Gastroesophageal sphincter (tissue), 4 donors: ENCODE results near the gene DLGAP3. TPM values are rescaled to one million over a fixed set of nuclear protein-coding genes. Genes with fewer than 3 reads are reported as not detected.

Source experiments
- ATAC-seq: fragments of 150-250 bp; one replicate; pipeline ENCODE4 v1.9.1; 2016; ENCODE audit warnings: mild to moderate bottlenecking, moderate library complexity
- H3K27ac ChIP-seq, 4 donors: fragments of 200-600 bp; sonication (generic) in 3 of 4; 1 replicate in 3 of 4; 2 replicates in 1 of 4; pipeline ENCODE4 v1.5.1; 2016 to 2019
- H3K27me3 ChIP-seq: fragments of 200-600 bp; sonication (generic); one replicate; pipeline ENCODE4 v1.5.1; 2019
- H3K36me3 ChIP-seq, 2 donors: fragments of 200-600 bp; sonication (generic); one replicate each; pipeline ENCODE4 v1.5.1; 2019; ENCODE audit warnings: control low read depth in 1 of 2
- H3K4me1 ChIP-seq, 3 donors: fragments of 200-600 bp; sonication (generic); 1 replicate in 2 of 3; 2 replicates in 1 of 3; pipeline ENCODE4 v1.5.1; 2016 to 2019; ENCODE audit warnings: control low read depth in 2 of 3
- H3K4me3 ChIP-seq, 2 donors: fragments of 200-600 bp; sonication (generic); one replicate each; pipeline ENCODE4 v1.5.1; 2019; ENCODE audit warnings: mild to moderate bottlenecking in 1 of 2, moderate library complexity in 1 of 2
- H3K9me3 ChIP-seq, 3 donors: fragments of 200-600 bp; sonication (generic); one replicate each; pipeline ENCODE4 v1.5.1; 2017 to 2019; ENCODE audit warnings: control low read depth in 2 of 3
- EP300 ChIP-seq: sonication (generic); formaldehyde crosslinking; IDR thresholded peaks from one replicate; pipeline ENCODE4 v1.6.1; 2017; ENCODE audit warnings: antibody characterized with exemption, mild to moderate bottlenecking
- POLR2A ChIP-seq, 2 donors: fragments of 450-650 bp; IDR thresholded peaks; one replicate each; pipeline ENCODE4 v1.6.1; 2017; ENCODE audit warnings: antibody characterized with exemption in 2 of 2, mild to moderate bottlenecking in 2 of 2, moderate library complexity in 1 of 2
- POLR2AphosphoS5 ChIP-seq: sonication (generic); formaldehyde crosslinking; IDR thresholded peaks from one replicate; pipeline ENCODE4 v1.6.1; 2017; ENCODE audit warnings: antibody characterized with exemption
- WGBS, 2 donors: methylation state at CpG; one replicate each; pipeline ENCODE4 v1.1.5; 2018; ENCODE audit warnings: low coverage in 1 of 2; 5-methylcytosine and 5-hydroxymethylcytosine counted together
- total RNA-seq, 4 donors: library from RNA; depleted of rRNA; stranded (reverse); fragments of >200 nt; gene quantifications; one replicate each; pipeline ENCODE4 v1.1.0, GENCODE V29; 2016
- TF ChIP-seq, protein P1 (sequence below), 4 experiments: fragments of 200-600 bp in 2 of 4; fragments of 450-650 bp in 2 of 4; sonication (generic) in 1 of 4; IDR thresholded peaks; one replicate each; pipeline ENCODE4 v1.5.1; 2017 to 2019; ENCODE audit warnings: antibody characterized with exemption in 4 of 4, mild to moderate bottlenecking in 2 of 4, moderate library complexity in 2 of 4

DLGAP3 gene
- total RNA-seq, 4 donors from 2014 or later = 0.12 to 0.13 TPM; not detected in 2

DNA sequence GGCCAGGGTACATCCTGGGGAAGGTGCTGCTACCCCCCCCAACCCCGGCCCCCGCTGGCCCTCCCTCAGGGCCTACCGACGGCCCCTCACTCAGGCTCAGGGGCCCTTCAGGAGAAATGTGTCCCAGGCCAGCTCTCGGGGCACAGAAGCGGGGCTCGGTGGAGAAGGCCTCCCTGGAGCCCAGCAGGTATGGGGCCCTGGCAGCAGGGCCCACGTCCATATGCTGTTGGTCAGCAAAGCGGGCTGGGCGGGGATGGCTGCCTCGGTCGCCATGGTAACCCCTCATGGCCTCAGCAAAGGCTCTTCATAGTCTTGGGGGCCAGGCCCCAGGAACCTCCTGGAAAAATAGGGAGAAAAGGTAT, 24.4 kb downstream of the DLGAP3 start:
- peaks cover 30% of the 10 kb centered on the region for H3K27me3 ChIP-seq
- 60% methylated on average over 5 of the region's 12 CpGs; no CpG with 5 or more reads in 1 of the 2 donors for WGBS, 2 donors
- no peak for ATAC-seq
- TF ChIP-seq POLR2A (IDR thresholded peaks at IDR 0.05) = no peak
- no peak for TF ChIP-seq EP300
- no peak overlapping the region for H3K27ac ChIP-seq
- H3K9me3 ChIP-seq = no peaks in the 10 kb centered on the region
- no peaks in the 10 kb centered on the region for H3K36me3 ChIP-seq
- no peaks in the 10 kb centered on the region for H3K4me1 ChIP-seq
- no peak overlapping the region for H3K4me3 ChIP-seq

DNA sequence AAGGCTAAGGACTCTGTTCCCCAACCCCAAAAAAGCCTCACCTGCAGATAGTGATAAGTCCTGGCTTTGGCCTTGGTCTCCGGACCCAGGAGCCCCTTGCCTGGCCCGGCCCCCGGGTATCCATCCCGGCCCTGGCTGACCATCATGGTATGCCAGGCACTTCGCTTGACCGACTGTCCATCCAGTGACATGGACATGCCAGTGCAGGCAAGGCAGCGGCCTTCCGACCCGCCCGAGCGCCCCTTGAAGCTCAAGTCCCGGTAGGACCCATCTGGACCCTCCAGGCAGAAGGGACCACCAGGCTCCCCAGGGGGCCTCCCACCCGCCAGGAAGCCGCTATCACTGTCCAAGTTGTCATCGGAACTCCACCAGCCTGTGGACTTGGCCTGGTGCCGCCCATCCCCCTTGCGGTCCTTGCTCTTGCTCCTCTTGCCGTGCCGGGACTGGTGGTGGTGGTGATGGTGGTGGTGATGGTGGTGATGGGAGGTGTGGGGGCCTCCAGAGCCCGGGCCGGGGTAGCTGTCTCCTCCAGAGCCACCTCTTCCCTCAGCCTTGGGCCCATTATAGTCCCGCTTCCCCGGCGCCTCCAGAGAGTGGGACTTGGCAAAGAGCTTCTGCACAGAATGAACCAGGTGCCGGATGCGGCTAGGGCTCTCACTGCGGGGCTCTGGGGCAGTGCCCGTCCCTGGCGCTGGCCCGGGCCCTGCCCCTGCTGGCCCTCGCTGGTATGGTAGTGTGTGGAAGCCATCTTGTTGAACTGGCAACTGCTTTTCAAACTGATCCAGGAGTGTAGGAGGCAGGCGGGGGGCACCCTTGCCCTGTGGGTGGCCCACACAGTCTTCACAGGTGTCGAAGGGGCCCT, 25.0 kb downstream of the DLGAP3 start:
- Histone ChIP-seq H3K36me3 (no peaks in the 10 kb centered on the region), H3K4me1 (no peaks in the 10 kb centered on the region), H3K4me3 (no peak overlapping the region), H3K9me3 (no peaks in the 10 kb centered on the region), H3K27ac (no peak overlapping the region), H3K27me3 (peaks cover 29% of the 10 kb centered on the region)
- WGBS, 2 donors = 83 to 93% methylated on average over 2 to 6 of the region's 33 CpGs
- TF ChIP-seq POLR2AphosphoS5 = no peak
- TF ChIP-seq EP300 = no peak
- no peak for TF ChIP-seq POLR2A (IDR thresholded peaks at IDR 0.05)
- TF ChIP-seq, protein P1, sequence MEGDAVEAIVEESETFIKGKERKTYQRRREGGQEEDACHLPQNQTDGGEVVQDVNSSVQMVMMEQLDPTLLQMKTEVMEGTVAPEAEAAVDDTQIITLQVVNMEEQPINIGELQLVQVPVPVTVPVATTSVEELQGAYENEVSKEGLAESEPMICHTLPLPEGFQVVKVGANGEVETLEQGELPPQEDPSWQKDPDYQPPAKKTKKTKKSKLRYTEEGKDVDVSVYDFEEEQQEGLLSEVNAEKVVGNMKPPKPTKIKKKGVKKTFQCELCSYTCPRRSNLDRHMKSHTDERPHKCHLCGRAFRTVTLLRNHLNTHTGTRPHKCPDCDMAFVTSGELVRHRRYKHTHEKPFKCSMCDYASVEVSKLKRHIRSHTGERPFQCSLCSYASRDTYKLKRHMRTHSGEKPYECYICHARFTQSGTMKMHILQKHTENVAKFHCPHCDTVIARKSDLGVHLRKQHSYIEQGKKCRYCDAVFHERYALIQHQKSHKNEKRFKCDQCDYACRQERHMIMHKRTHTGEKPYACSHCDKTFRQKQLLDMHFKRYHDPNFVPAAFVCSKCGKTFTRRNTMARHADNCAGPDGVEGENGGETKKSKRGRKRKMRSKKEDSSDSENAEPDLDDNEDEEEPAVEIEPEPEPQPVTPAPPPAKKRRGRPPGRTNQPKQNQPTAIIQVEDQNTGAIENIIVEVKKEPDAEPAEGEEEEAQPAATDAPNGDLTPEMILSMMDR (IDR thresholded peaks at IDR 0.05) = no peak
- no peak for ATAC-seq

- H3K9me3 ChIP-seq = no peaks in the 10 kb centered on the region
- ATAC-seq = no peak
- 28 to 63% methylated on average over 3 to 7 of the region's 7 CpGs for WGBS, 2 donors
- TF ChIP-seq, protein P1 (IDR thresholded peaks at IDR 0.05) = no peak
- TF ChIP-seq POLR2AphosphoS5 (no peak), EP300 (no peak), POLR2A (IDR thresholded peaks at IDR 0.05) (no peak)
- no peak overlapping the region for H3K27ac ChIP-seq
- peaks cover 19% of the 10 kb centered on the region for H3K27me3 ChIP-seq
- H3K4me1 ChIP-seq = peaks cover 0 to 5% (median 0%) of the 10 kb centered on the region in 3 donors
- no peak overlapping the region for H3K4me3 ChIP-seq
- no peaks in the 10 kb centered on the region for H3K36me3 ChIP-seq
Observed at GRCh38 chr1:34901919-34902318, 27.5 kb downstream of the DLGAP3 start.

DNA sequence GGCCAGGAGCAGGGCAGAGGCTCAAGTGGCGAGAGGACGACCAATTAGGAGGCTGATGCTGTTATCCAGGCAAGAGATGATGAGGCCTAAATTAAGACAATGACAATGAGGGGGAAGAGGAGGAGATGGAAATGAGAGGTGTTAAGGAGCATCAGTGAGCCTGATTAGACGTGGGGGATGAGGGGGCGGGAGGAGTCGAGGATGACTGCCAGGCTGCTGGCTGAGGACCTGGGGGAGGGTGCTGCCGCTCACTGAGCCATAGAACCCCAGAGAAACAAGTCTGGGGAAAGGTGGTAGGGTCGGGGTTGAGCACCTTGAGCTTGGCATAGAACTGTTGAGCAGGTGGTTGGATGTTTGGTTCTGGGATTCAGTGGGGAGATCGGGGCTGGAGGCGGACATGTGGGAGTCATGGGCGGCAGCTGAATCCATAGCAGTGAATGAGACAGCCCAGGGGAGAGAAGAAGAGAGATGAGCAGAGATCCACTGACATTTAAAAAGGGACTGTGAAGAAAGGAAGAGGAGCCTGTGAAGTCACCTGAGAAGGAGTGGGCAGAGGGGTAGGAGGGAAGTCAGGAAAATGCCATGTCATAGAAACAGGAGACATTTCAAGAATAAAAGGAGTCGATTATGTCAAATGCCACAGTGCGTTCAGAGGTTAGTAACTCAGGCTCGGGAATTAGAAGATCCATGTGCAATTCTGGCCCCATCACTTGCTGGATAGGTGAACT, 28.5 kb downstream of the DLGAP3 start:
- no peak overlapping the region for H3K27ac ChIP-seq
- no peak for ATAC-seq
- no peak overlapping the region for H3K4me3 ChIP-seq
- no peaks in the 10 kb centered on the region for H3K9me3 ChIP-seq
- no peaks in the 10 kb centered on the region for H3K36me3 ChIP-seq
- WGBS, 2 donors = 63 to 66% methylated on average over 7 to 11 of the region's 13 CpGs
- TF ChIP-seq, protein P1 (IDR thresholded peaks at IDR 0.05) = no peak
- TF ChIP-seq EP300 = no peak
- H3K4me1 ChIP-seq = peaks cover 0 to 5% (median 0%) of the 10 kb centered on the region in 3 donors
- H3K27me3 ChIP-seq = peaks cover 19% of the 10 kb centered on the region

DNA sequence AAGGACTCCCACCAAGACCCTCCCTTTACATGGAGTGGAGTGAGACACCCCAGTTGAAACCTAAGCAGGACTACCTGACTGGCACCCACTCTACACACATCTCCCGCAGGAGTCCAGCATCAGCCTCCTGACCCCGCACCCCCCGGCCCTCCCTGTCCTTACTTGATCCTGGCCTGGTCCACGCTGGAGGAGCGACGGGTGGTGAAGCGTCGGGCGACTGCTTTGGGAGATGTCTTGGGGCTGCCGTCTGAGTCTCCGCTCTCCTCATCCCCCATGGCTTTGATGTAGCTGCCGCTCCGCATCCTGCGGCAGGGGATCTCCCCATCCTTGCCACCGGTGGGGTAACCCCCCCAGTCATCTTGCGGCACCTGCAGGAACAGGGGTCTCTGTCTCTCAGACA, 29.5 kb downstream of the DLGAP3 start:
- H3K27me3 ChIP-seq = peaks cover 19% of the 10 kb centered on the region
- no peak for ATAC-seq
- no peak for TF ChIP-seq POLR2A (IDR thresholded peaks at IDR 0.05)
- no peak for TF ChIP-seq EP300
- TF ChIP-seq, protein P1 (IDR thresholded peaks at IDR 0.05) = no peak
- TF ChIP-seq POLR2AphosphoS5 = no peak
- H3K36me3 ChIP-seq = no peaks in the 10 kb centered on the region
- H3K4me1 ChIP-seq = peaks cover 0 to 5% (median 0%) of the 10 kb centered on the region in 3 donors
- no peak overlapping the region for H3K27ac ChIP-seq
- no peaks in the 10 kb centered on the region for H3K9me3 ChIP-seq
- no peak overlapping the region for H3K4me3 ChIP-seq
- WGBS, 2 donors = 87% methylated on average over 7 of the region's 16 CpGs; no CpG with 5 or more reads in 1 of the 2 donors
